ENCODE measurements around the gene MAP2K3. TPM values are rescaled to one million over a fixed set of nuclear protein-coding genes. Genes with fewer than 3 reads are reported as not detected.

MAP2K3 gene
- polyA plus RNA-seq, 2 of the 4 experiments (the other 2 are of a cell fraction), result 13.9 to 37.1 TPM

DNA sequence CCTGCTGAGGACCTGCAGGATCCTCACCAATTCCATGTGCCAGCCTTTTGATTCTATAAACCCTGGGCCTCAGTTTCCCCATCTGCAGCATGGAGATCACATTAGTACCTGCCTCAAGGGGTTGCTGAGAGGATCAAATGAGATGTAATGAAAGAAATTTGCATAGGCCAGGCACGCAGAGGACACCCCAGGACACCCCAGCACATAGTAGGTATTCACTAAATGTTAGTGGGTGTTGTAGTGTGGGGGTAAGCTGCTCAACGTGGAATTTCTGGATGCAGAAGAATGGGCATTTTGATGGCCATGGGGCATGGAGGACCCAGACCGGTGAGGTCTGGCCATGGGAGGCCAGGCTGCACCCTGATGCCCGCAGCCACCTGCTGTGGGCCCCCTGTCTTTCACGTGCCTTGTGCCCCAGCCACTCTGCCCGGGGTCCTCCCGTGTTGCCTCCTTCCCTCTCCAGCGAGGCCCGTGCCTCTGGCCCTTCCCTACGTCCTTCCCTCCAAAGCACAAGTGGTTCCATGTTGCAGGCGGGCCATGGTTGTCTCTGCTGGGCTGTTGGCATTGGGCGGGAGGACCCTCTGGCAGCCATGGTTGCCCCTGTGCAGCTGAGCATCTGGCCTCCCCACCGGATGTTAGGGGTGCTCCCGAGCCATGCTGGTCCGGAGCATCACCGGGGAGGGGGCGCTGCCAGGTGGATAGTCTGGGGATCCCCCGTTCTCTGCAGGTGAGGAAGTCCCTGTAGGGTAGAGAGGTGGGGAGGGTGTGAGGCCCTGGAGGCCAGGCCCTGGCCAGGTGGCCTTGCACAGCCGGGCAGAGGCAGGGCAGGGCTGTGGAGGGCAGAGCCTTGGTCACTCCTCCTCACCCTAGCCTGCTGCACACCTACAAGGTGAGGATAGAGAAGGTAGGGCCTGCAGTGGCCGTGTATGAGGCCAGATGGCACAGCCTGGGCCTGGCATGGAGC lies 8.6 kb downstream of the MAP2K3 start:
- ATAC-seq (0 out of 6 replicates have a peak, but pooled peaks of 1 of the 2 experiments have one; percentile 1), DNase-seq (ENCODE audit: low read depth in 1 of 2, low spot score in 1 of 2) (no peak), FAIRE-seq (peak; percentile 23)
- Histone ChIP-seq H3K27ac (no peak overlapping the region), H3K4me1 (peaks cover 20% of the 10 kb centered on the region), H3K4me2 (no peak overlapping the region), H3K9me3 (no peaks in the 10 kb centered on the region), H3K4me3 (no peak overlapping the region)
- WGBS (ENCODE audit: missing lambda C conversion rate), result 58% methylated on average over 20 of the region's 20 CpGs
- ChIA-PET POLR2A (no interaction called here), CTCF (no interaction called here)
- no peak for TF ChIP-seq GATA3 (IDR thresholded peaks at IDR 0.05; ENCODE audit: borderline replicate concordance)
- no peak for TF ChIP-seq MAZ (IDR thresholded peaks at IDR 0.05; ENCODE audit: borderline replicate concordance, low read depth, low read length)
- no peak for TF ChIP-seq FOSB (CRISPR knock-in tag; IDR thresholded peaks at IDR 0.05)
- TF ChIP-seq CHD4 (IDR thresholded peaks at IDR 0.05; ENCODE audit: borderline replicate concordance), result no peak
- no peak for TF ChIP-seq HOXB5 (CRISPR knock-in tag; IDR thresholded peaks at IDR 0.05)
- TF ChIP-seq, protein P1, sequence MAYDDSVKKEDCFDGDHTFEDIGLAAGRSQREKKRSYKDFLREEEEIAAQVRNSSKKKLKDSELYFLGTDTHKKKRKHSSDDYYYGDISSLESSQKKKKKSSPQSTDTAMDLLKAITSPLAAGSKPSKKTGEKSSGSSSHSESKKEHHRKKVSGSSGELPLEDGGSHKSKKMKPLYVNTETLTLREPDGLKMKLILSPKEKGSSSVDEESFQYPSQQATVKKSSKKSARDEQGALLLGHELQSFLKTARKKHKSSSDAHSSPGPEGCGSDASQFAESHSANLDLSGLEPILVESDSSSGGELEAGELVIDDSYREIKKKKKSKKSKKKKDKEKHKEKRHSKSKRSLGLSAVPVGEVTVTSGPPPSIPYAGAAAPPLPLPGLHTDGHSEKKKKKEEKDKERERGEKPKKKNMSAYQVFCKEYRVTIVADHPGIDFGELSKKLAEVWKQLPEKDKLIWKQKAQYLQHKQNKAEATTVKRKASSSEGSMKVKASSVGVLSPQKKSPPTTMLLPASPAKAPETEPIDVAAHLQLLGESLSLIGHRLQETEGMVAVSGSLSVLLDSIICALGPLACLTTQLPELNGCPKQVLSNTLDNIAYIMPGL (CRISPR knock-in tag; IDR thresholded peaks at IDR 0.05; ENCODE audit: borderline replicate concordance), result no peak
- TF ChIP-seq CEBPB (IDR thresholded peaks at IDR 0.05), result no peak
- TF ChIP-seq TP53 (CRISPR knock-in tag; IDR thresholded peaks at IDR 0.05), result no peak
- TF ChIP-seq RNF2 (IDR thresholded peaks at IDR 0.05; ENCODE audit: borderline replicate concordance, low read depth), result no peak
- no peak for TF ChIP-seq EP300 (IDR thresholded peaks at IDR 0.05)
- no peak for TF ChIP-seq KDM1A (IDR thresholded peaks at IDR 0.05; ENCODE audit: low read depth)
- no peak for TF ChIP-seq KDM5A (IDR thresholded peaks at IDR 0.05)
- TF ChIP-seq, protein P2, sequence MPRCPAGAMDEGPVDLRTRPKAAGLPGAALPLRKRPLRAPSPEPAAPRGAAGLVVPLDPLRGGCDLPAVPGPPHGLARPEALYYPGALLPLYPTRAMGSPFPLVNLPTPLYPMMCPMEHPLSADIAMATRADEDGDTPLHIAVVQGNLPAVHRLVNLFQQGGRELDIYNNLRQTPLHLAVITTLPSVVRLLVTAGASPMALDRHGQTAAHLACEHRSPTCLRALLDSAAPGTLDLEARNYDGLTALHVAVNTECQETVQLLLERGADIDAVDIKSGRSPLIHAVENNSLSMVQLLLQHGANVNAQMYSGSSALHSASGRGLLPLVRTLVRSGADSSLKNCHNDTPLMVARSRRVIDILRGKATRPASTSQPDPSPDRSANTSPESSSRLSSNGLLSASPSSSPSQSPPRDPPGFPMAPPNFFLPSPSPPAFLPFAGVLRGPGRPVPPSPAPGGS (IDR thresholded peaks at IDR 0.05), result no peak
- TF ChIP-seq EHMT2 (IDR thresholded peaks at IDR 0.05; ENCODE audit: low read depth), result no peak
- no peak for TF ChIP-seq TFCP2L1 (CRISPR knock-in tag; IDR thresholded peaks at IDR 0.05)
- no peak for TF ChIP-seq HEYL (CRISPR knock-in tag; IDR thresholded peaks at IDR 0.05)

DNA sequence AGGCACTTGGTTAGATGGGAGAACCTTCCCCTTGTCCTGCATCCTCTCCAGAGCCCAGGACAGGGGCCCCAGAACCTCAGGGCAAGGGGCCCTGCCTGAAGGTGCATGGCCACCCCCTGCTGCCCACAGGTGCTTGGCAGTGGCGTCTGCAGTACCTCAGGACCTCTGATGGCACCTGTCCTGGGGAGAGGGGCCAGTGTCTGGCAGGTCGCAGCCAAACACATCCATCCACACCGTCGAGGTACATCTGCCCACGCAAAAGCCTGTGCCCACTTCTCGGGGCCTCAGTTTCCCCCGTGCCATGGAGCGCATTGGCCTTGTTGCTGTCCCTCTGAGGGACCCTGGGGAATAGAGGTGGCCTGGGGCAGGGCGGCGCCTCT lies 9.3 kb downstream of the MAP2K3 start:
- no peak overlapping the region for H3K27ac ChIP-seq
- POLR2A ChIA-PET, result no interaction called here
- TF ChIP-seq GATA3 (IDR thresholded peaks at IDR 0.05; ENCODE audit: borderline replicate concordance), result no peak
- WGBS (ENCODE audit: missing lambda C conversion rate), result 54% methylated on average over 10 of the region's 10 CpGs
- FAIRE-seq, result no peak
- H3K4me1 ChIP-seq, result peaks cover 14% of the 10 kb centered on the region
- no peak overlapping the region for H3K4me3 ChIP-seq
- H3K4me2 ChIP-seq, result no peak overlapping the region
- no peak for ATAC-seq
- CTCF ChIA-PET, result no interaction called here
- no peak for DNase-seq (ENCODE audit: low read depth in 1 of 2, low spot score in 1 of 2)
- no peaks in the 10 kb centered on the region for H3K9me3 ChIP-seq

DNA sequence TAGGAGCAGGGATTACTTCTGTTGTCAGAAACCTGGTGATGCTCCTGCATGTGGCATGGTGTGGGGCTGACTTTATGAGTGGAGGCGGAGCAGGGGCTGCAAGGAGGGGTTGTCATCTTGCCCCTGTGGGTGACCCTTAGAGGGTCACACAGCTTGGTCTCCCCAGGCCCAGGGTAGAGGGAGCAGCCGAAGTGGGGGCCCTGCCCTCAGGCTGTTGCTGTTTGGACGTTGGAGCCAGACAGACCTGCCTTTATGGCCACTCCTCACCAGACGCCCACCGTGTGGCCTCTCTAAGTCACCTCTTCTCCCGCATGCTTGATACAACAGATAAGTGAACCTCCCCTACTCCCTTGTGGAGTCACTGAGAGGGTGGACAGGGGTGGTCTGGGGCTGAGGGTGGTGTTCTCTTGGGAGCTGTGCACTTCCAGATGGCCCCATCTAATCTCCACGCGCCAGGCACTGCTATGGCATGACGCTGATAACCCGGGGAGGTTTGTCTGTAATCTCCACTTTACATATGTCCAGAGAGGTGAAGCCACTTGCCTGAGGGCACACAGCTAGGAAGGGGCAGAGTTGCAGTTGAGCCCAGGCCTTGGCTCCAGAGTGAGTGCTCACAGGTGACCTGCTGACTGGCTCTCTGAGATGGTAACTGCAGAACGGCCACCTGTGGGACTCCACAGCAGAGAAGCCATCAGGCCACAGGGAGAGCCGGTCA lies 10.0 kb downstream of the MAP2K3 start:
- H3K4me2 ChIP-seq, result no peak overlapping the region
- H3K4me3 ChIP-seq, result no peak overlapping the region
- WGBS (ENCODE audit: missing lambda C conversion rate), result 51% methylated on average over 12 of the region's 12 CpGs
- peaks cover 7% of the 10 kb centered on the region for H3K4me1 ChIP-seq
- no peak overlapping the region for H3K27ac ChIP-seq
- CTCF ChIA-PET, result interaction anchor here (0.6 to 1.3 kb wide), 3 partner anchors 12 to 19 kb away, joined by 3 to 4 read pairs (median 3); no protein-coding TSS in a partner anchor
- FAIRE-seq (no peak), ATAC-seq (no peak), DNase-seq (ENCODE audit: low read depth in 1 of 2, low spot score in 1 of 2) (no peak)
- TF ChIP-seq ZFP36 (IDR thresholded peaks at IDR 0.05; ENCODE audit: borderline replicate concordance, partially characterized antibody) (peak; percentile 52), KDM1A (IDR thresholded peaks at IDR 0.05; ENCODE audit: low read depth) (no peak)
- POLR2A ChIA-PET, result no interaction called here
- no peaks in the 10 kb centered on the region for H3K9me3 ChIP-seq
